ENCODE data around the gene TMEM178B. TPM values are rescaled to one million over a fixed set of nuclear protein-coding genes. Genes with fewer than 3 reads are reported as not detected.

Gene TMEM178B
- total and polyA plus RNA-seq, 2 of the 4 experiments (the other 2 are of a cell fraction) = under 0.01 to 0.05 TPM

DNA sequence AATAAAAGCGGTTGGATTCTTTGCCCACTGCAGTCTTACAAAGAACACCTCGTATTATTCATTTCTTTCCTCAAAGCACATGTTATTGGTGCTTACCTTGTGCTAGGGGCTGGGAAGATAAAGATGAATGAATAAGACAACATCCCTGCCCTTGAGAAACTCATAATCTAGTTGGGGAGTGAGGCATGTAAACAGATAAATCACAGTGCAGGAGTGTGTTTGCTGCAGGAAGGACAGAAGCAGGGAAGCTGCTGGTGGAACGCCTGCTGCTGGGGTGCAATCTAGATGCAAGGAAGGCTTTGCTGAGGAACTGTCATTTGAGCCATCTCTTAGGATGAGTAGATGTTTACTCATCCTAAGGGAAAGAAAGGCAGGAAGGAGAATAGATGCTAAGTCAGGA, 135.6 kb downstream of the TMEM178B start:
- BruUV-seq (replicated peaks) = no TSS peak
- DNase-seq = no peak
- H3K79me1 ChIP-seq (ENCODE audit: low read depth in 1 of 2, low read length in 2 of 2) = no peaks in the 10 kb centered on the region
- peaks cover under 1% of the 10 kb centered on the region for H3K9me3 ChIP-seq (ENCODE audit: control insufficient read depth, insufficient read depth, low read length)
- in situ Hi-C loops (cut with MboI; ENCODE audit: low sequenced_read_pairs) (no loop called here), dilution Hi-C loops (cut with HindIII; ENCODE audit: low sequenced_read_pairs, unreplicated experiment) (no loop called here), intact Hi-C loops (cut with micrococcal nuclease) (no loop called here)
- H4K8ac ChIP-seq (ENCODE audit: low read depth in 2 of 2, low read length in 2 of 2) = no peak overlapping the region
- TF ChIP-seq MAFK (IDR thresholded peaks at IDR 0.05; ENCODE audit: low read depth, low read length) (no peak), RCOR1 (IDR thresholded peaks at IDR 0.05; ENCODE audit: insufficient replicate concordance, low read length) (no peak)
- no peak overlapping the region for H3K9ac ChIP-seq (ENCODE audit: low read depth, low read length)
- H3K27me3 ChIP-seq (ENCODE audit: control insufficient read depth, insufficient read depth, low read length) = no peaks in the 10 kb centered on the region
- no peak overlapping the region for H3K27ac ChIP-seq (ENCODE audit: insufficient read depth, low read length)
- H3K4ac ChIP-seq (ENCODE audit: low read depth, low read length) = no peak overlapping the region
- H3K18ac ChIP-seq (ENCODE audit: low read depth, low read length) = no peak overlapping the region
- ChIA-PET CTCF (no interaction called here), POLR2A (ENCODE audit: unreplicated experiment) (no interaction called here)
- no peak overlapping the region for H2BK20ac ChIP-seq (ENCODE audit: low read depth, low read length)
- no peaks in the 10 kb centered on the region for H3K9me1 ChIP-seq (ENCODE audit: insufficient read depth, low read length)
- no peak overlapping the region for H2BK120ac ChIP-seq (ENCODE audit: low read depth, low read length)
- no peak overlapping the region for H3K56ac ChIP-seq (ENCODE audit: extremely low read depth, insufficient read depth, low read length)
- H3K36me3 ChIP-seq (ENCODE audit: control insufficient read depth, insufficient read depth, low read length) = no peaks in the 10 kb centered on the region
- H3K4me2 ChIP-seq (ENCODE audit: low read depth, low read length) = no peak overlapping the region
- H2AK5ac ChIP-seq (ENCODE audit: low read depth, low read length) = no peak overlapping the region
- no peak overlapping the region for H4K5ac ChIP-seq (ENCODE audit: low read depth, low read length)
- ATAC-seq (ENCODE audit: low read depth) = no peak
- no peaks in the 10 kb centered on the region for H3K4me1 ChIP-seq (ENCODE audit: control insufficient read depth, insufficient read depth, low read length)
- H3K23ac ChIP-seq (ENCODE audit: low read depth, low read length) = no peak overlapping the region
- H3K4me3 ChIP-seq (ENCODE audit: insufficient read depth, low read depth, low read length) = no peak overlapping the region
- no peaks in the 10 kb centered on the region for H4K20me1 ChIP-seq (ENCODE audit: insufficient read depth, low read length)
- no peak overlapping the region for H4K91ac ChIP-seq (ENCODE audit: insufficient read depth, low read depth, low read length)
- H2AK9ac ChIP-seq (replicated peaks; ENCODE audit: low read depth, low read length, poor library complexity) = no peak overlapping the region
- H2BK5ac ChIP-seq (ENCODE audit: low read depth, low read length, poor library complexity, severe bottlenecking) = no peak overlapping the region
- WGBS, 2 experiments (ENCODE audit: extremely low coverage in 2 of 2, insufficient read length in 1 of 2) = 33% methylated on average over 1 of the region's 3 CpGs; no CpG with 5 or more reads in 1 of the 2 experiments
- no peak overlapping the region for H2BK15ac ChIP-seq (ENCODE audit: low read depth, low read length)
- H2AFZ ChIP-seq (replicated peaks; ENCODE audit: low read length, poor library complexity) = no peak overlapping the region
- H3K14ac ChIP-seq (replicated peaks; ENCODE audit: low read depth, low read length) = no peak overlapping the region

All from IMR-90 (cell line).